GM21367 (cell line): Measurements from ENCODE around the gene PHGDH.
"Not testable (repeated sequence)": the region's sequence is repeated elsewhere in the genome, so short reads cannot be mapped to it uniquely, and the experiment has no call there.

Experiments used
- ATAC-seq: cut with Tn5 transposase; IDR thresholded peaks from one replicate; pipeline ENCODE4 v1.9.1; 2021; ENCODE audit not compliant: unreplicated experiment

PHGDH gene

GRCh38 chr1:119711804-119712341 lies at the start of gene PHGDH:
Gene PHGDH (plus strand): TSS chr1:119711934. CDS start chr1:119712023, 89 bp downstream.
- ATAC-seq, result peak; percentile 65

GRCh38 chr1:119662034-119662437 lies 49.7 kb upstream of the PHGDH start:
- peak; percentile 68 for ATAC-seq

GRCh38 chr1:119664067-119664466 lies 47.7 kb upstream of the PHGDH start:
- ATAC-seq, result no peak

GRCh38 chr1:119667173-119667572 lies 44.6 kb upstream of the PHGDH start:
- ATAC-seq, result no peak

DNA sequence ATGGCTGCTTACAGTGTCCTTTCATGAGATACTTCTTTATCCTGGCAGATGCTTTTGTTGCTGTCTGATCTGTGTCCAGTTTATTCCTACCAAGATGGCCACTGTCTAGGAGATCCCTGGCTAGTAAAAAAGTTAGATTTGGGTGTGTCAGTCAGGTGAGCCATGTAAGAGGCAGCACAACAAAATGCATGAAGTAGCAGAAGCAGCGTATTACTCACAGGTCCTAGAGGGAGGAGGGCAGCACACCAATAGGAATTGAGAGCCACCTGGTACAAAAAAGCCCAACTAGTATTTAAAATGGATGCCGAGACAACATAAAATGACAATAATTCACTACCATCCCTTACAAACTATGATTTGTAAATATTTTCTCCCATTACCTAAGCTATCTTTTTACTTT lies 40.8 kb upstream of the PHGDH start:
- ATAC-seq, result no peak

DNA sequence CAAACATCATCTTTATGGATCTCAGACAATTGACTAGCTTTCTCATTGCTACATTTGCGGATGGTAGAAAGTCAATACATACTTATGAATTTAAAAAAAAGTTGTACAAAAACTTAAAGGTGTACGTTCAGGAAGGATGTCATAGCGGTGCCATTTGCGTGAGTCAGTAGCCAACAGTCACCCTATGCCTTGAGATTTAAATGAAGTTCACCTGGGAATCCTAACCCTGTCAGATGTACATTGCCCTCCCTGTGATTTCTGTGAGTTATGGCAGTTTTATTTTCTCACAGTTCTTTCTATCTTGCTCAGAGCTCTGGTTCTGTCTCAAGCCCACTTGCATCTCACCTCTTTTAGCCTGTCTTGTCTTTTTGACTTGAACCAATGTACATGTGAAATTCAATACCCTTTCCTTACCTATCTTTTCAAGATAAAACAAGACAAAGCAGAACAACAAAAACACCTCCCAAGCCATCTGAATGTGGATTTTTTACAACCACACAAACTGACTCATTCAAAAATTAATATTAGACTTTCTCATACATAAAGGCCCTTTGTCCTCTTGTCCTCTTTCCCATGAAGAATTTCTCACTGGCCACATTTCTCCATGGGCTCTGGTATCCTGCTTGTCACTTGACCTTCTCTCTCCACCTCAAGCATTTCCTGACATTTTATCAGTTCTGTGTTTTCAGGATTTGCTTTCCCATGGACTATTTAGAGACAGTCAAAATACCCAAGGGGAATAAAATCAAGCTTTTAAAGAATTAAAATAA lies 38.4 kb upstream of the PHGDH start:
- no peak for ATAC-seq

DNA sequence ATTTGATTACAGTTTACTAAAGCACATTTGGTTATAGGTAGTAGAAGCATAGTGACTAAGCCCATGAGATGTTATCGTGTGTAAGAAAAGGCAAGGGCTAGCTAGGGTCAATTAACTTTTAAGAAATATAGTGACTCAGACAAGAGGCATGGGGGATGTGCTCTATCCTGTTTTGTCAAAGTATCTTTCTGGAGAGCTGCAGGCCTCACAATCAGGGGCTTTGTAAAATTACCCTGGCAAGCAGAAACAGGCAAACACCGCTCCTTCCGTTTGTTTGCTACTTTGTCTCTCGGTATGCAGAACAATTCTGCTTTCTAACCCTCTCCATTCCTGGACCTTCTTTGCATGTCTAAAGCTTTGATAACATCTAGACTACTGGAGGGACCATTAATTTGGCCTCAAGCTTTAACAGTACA lies 37.6 kb upstream of the PHGDH start:
- ATAC-seq, result no peak

GRCh38 chr1:119674835-119675289 lies 36.9 kb upstream of the PHGDH start:
- ATAC-seq, result no peak

- no peak for ATAC-seq
Observed at GRCh38 chr1:119675349-119676345, 36.1 kb upstream of the PHGDH start.

GRCh38 chr1:119676571-119677206 lies 35.0 kb upstream of the PHGDH start:
- no peak for ATAC-seq

- ATAC-seq, result no peak
Observed at GRCh38 chr1:119679223-119679622, 32.5 kb upstream of the PHGDH start.

DNA sequence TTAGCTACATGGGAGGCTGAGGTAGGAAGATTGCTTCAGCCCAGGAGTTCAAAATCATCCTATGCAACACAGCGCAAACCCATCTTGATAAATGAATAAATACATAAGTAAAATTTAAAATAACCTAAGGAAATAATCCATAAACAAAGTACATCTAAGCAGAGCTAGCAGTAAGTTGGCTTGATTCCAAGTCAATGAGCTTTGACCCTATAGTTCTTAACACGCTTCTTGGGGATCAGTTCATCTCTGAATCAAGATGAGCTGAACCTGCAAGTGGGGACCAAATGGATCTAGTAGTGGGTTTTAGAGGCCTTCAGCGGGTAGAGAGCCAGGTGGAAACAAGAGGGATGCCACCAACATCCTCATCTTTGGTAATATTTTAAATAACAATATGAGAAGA lies 31.5 kb upstream of the PHGDH start:
- ATAC-seq, result no peak

GRCh38 chr1:119680723-119681122 lies 31.0 kb upstream of the PHGDH start:
- no peak for ATAC-seq

GRCh38 chr1:119681560-119681959 lies 30.2 kb upstream of the PHGDH start:
- no peak for ATAC-seq

DNA sequence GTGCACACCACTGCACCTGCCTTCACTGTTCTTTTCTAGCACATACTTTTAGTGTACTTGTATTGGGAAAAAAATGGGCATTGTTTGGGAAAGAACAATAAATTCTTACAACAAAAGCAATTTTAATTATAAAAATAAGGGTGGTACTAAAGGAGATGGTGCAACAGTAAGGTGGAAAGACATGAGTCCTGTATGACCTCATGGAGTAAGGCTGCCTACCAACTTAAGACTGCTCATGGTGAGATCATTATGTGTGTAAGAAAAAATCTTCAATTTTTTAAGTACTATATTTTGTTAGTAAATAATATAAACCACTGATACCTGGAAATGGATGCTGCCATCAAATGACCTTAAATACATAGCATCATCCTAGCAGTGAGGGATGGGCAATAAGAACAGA lies 29.6 kb upstream of the PHGDH start:
- no peak for ATAC-seq

GRCh38 chr1:119683893-119684292 lies 27.8 kb upstream of the PHGDH start:
- ATAC-seq, result no peak

DNA sequence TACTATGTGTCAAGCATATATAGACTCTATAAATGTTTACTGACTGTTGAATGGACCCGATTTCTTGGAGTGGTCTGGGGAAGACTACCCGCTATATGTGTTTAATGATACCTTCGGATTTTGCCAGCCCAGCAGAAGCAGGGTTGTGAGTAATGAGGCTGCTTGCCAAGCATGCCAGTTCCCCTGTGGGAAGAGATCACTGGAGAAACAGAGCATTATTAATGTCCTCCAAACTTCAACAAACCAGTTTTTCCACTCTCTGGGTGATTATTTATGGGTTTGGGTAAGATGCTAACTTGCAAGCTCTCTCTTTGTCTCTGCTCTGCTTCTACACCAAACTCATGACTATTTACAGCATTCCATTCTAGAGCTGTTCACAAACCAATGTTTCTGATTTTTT lies 25.1 kb upstream of the PHGDH start:
- no peak for ATAC-seq

- no peak for ATAC-seq
Observed at GRCh38 chr1:119687434-119688079, 24.2 kb upstream of the PHGDH start.

GRCh38 chr1:119688810-119689209 lies 22.9 kb upstream of the PHGDH start:
- no peak for ATAC-seq

DNA sequence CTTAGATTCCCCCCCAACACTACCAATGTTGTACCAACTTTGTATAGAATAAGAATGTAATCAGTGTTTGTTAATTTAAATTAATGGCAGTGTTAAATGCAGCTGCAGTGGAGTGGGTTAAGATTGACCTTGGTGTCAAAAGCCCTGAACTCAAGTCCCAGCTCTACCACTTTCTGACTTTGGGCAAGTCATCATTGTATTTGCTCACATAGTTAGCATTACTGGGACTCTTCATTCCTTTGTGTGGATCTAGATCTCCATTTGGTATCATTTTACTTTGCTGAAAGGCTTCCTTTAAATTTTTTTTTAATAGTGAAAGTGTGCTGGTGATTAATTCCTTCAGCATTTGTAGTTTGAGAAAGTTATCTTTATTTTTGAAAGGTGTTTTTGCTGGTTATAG lies 22.2 kb upstream of the PHGDH start:
- no peak for ATAC-seq

- not testable (repeated sequence) for ATAC-seq
Observed at GRCh38 chr1:119696863-119697262, 14.9 kb upstream of the PHGDH start.
